CD14-positive monocyte (primary cell): Measurements from ENCODE around the gene MAP6. TPM values are rescaled to one million over a fixed set of nuclear protein-coding genes. Genes with fewer than 3 reads are reported as not detected.

Source experiments
- DNase-seq, 3 donors: peaks; one replicate each; pipeline ENCODE4 v3.0.0-alpha.2; 2011 to 2022
- H2AFZ ChIP-seq: 2 replicates; pipeline ENCODE4 v1.6.0; 2012; ENCODE audit warnings: mild to moderate bottlenecking, low read depth, low read length, inconsistent platforms; ENCODE audit not compliant: insufficient read depth, poor library complexity, severe bottlenecking
- H3K27ac ChIP-seq, 2 donors: 1 replicate in 1 of 2; 2 replicates in 1 of 2; pipeline ENCODE4 v1.5.1; 2012 to 2013; ENCODE audit warnings: low read length in 2 of 2, control low read depth in 1 of 2, inconsistent platforms in 1 of 2, low read depth in 1 of 2, mild to moderate bottlenecking in 1 of 2
- H3K27me3 ChIP-seq, 2 donors: one replicate each; pipeline versions ENCODE4 v1.6.0 to v1.6.1; 2011 to 2013; ENCODE audit warnings: low read length in 2 of 2; ENCODE audit not compliant: control insufficient read depth in 2 of 2, insufficient read depth in 2 of 2
- H3K36me3 ChIP-seq, 2 donors: replicated peaks in 1 of 2; 1 replicate in 1 of 2; 2 replicates in 1 of 2; pipeline versions ENCODE4 v1.5.1 to v1.6.1; 2012 to 2013; ENCODE audit warnings: low read length in 2 of 2, control low read depth in 1 of 2, inconsistent platforms in 1 of 2, mild to moderate bottlenecking in 1 of 2; ENCODE audit not compliant: insufficient read depth in 2 of 2, control insufficient read depth in 1 of 2
- H3K4me1 ChIP-seq, 2 donors: 1 replicate in 1 of 2; 2 replicates in 1 of 2; pipeline versions ENCODE4 v1.5.1 to v1.6.1; 2012 to 2013; ENCODE audit warnings: low read length in 2 of 2, control low read depth in 1 of 2, inconsistent platforms in 1 of 2, mild to moderate bottlenecking in 1 of 2, moderate library complexity in 1 of 2; ENCODE audit not compliant: insufficient read depth in 2 of 2, control insufficient read depth in 1 of 2
- H3K4me2 ChIP-seq: replicated peaks from 2 replicates; pipeline ENCODE3; 2012; ENCODE audit warnings: low read length, moderate library complexity, mild to moderate bottlenecking; ENCODE audit not compliant: poor library complexity, severe bottlenecking; ENCODE audit errors: extremely low read depth
- H3K4me3 ChIP-seq, 3 experiments: fragments of 200-600 bp in 1 of 3; sonication (generic) in 1 of 3; replicated peaks in 1 of 3; 1 replicate in 2 of 3; 2 replicates in 1 of 3; pipeline ENCODE4 v1.5.1; 2011 to 2013; ENCODE audit warnings: low read length in 3 of 3, mild to moderate bottlenecking in 3 of 3, control low read depth in 2 of 3, low read depth in 2 of 3, inconsistent platforms in 1 of 3, moderate library complexity in 1 of 3
- H3K79me2 ChIP-seq: 2 replicates; pipeline ENCODE4 v1.6.0; 2012; ENCODE audit warnings: mild to moderate bottlenecking, control low read depth, inconsistent platforms, low read length, moderate library complexity; ENCODE audit not compliant: insufficient read depth
- H3K9ac ChIP-seq: 2 replicates; pipeline ENCODE4 v1.6.0; 2017; ENCODE audit warnings: low read length, mild to moderate bottlenecking; ENCODE audit not compliant: insufficient read depth, poor library complexity, severe bottlenecking
- H3K9me3 ChIP-seq, 2 donors: replicated peaks in 1 of 2; 1 replicate in 1 of 2; 2 replicates in 1 of 2; pipeline versions ENCODE4 v1.5.1 to v1.6.1; 2012 to 2013; ENCODE audit warnings: low read length in 2 of 2, control low read depth in 1 of 2; ENCODE audit not compliant: control insufficient read depth in 1 of 2, insufficient read depth in 1 of 2
- H4K20me1 ChIP-seq: 2 replicates; pipeline ENCODE4 v1.6.0; 2012; ENCODE audit warnings: mild to moderate bottlenecking, low read length, control low read depth, moderate library complexity; ENCODE audit not compliant: insufficient read depth
- H3K27ac Mint-ChIP-seq, 7 donors: one replicate each; pipeline ENCODE4 v1.8.0; 2020; ENCODE audit warnings: mild to moderate bottlenecking in 7 of 7, mixed read lengths in 7 of 7, moderate library complexity in 6 of 7, inconsistent platforms in 2 of 7
- H3K27me3 Mint-ChIP-seq, 3 donors: one replicate each; pipeline ENCODE4 v1.8.0; 2021 to 2022; ENCODE audit warnings: low read depth in 3 of 3, mild to moderate bottlenecking in 3 of 3, mixed read lengths in 3 of 3, moderate library complexity in 3 of 3, inconsistent platforms in 1 of 3
- H3K36me3 Mint-ChIP-seq, 2 donors: one replicate each; pipeline ENCODE4 v1.8.0; 2020; ENCODE audit warnings: mixed read lengths in 2 of 2, inconsistent platforms in 1 of 2, mild to moderate bottlenecking in 1 of 2
- H3K4me1 Mint-ChIP-seq: one replicate; pipeline ENCODE4 v1.8.0; 2020; ENCODE audit warnings: mild to moderate bottlenecking, mixed read lengths
- H3K4me3 Mint-ChIP-seq, 2 donors: one replicate each; pipeline ENCODE4 v1.8.0; 2020; ENCODE audit warnings: mild to moderate bottlenecking in 2 of 2, mixed read lengths in 2 of 2, moderate library complexity in 1 of 2
- H3K9me3 Mint-ChIP-seq, 7 donors: one replicate each; pipeline ENCODE4 v1.8.0; 2020 to 2022; ENCODE audit warnings: mixed read lengths in 7 of 7, mild to moderate bottlenecking in 6 of 7, moderate library complexity in 6 of 7, inconsistent platforms in 2 of 7
- CTCF ChIP-seq: fragments of 200-600 bp; IDR thresholded peaks from one replicate; pipeline ENCODE4 v1.8.0; 2022; ENCODE audit warnings: antibody characterized with exemption, mild to moderate bottlenecking
- WGBS: methylation state at CpG from one replicate; pipeline ENCODE4 v1.1.5; 2013; ENCODE audit warnings: missing lambda C conversion rate; ENCODE audit not compliant: insufficient coverage; 5-methylcytosine and 5-hydroxymethylcytosine counted together
- intact Hi-C, 2 donors: fragments of 100-400 bp; cut with micrococcal nuclease; formaldehyde crosslinking; loops; one replicate each; pipeline versions ENCODE4 v1.15.0 to v1.15.1; 2023
- polyA plus RNA-seq, 3 donors: library from polyadenylated mRNA; depleted of rRNA in 1 of 3; unstranded in 2 of 3; stranded (reverse) in 1 of 3; fragments of 300-500 nt in 2 of 3; fragments of >200 nt in 1 of 3; fragmentation: Illumina TruSeq in 2 of 3; gene quantifications; 1 replicate in 2 of 3; 2 replicates in 1 of 3; pipeline ENCODE4 v1.2.3, GENCODE V29; 2012 to 2021

Gene MAP6
- polyA plus RNA-seq, 3 donors = not detected

- no peak overlapping the region for H3K27ac ChIP-seq
- H3K27me3 ChIP-seq = peaks cover 10 to 26% of the 10 kb centered on the region in 2 donors
- no peaks in the 10 kb centered on the region for H3K79me2 ChIP-seq
- H3K36me3 ChIP-seq = no peaks in the 10 kb centered on the region
- no peak overlapping the region for H3K4me2 ChIP-seq
- Mint-ChIP-seq H3K9me3 (peaks cover 0 to 21% (median 14%) of the 10 kb centered on the region in 7 donors), H3K27ac (no peak overlapping the region), H3K4me3 (no peak overlapping the region), H3K36me3 (no peaks in the 10 kb centered on the region), H3K4me1 (no peaks in the 10 kb centered on the region), H3K27me3 (peaks cover 21 to 49% (median 27%) of the 10 kb centered on the region in 3 donors)
- DNase-seq = no peak
- H3K9ac ChIP-seq = no peak overlapping the region
- no peak overlapping the region for H2AFZ ChIP-seq
- H3K4me1 ChIP-seq = no peaks in the 10 kb centered on the region
- peaks cover 11 to 12% of the 10 kb centered on the region in 2 donors for H3K9me3 ChIP-seq
- 91% methylated on average over 9 of the region's 12 CpGs for WGBS
- no peak for TF ChIP-seq CTCF
- intact Hi-C loops = no loop called here
- no peak overlapping the region for H3K4me3 ChIP-seq
- H4K20me1 ChIP-seq = no peaks in the 10 kb centered on the region
Measured at GRCh38 chr11:75677909-75678308, 9.1 kb upstream of the MAP6 start.

GRCh38 chr11:75677275-75677674, 8.4 kb upstream of the MAP6 start:
- DNase-seq = no peak
- Histone ChIP-seq H3K4me1 (no peaks in the 10 kb centered on the region), H3K36me3 (no peaks in the 10 kb centered on the region), H3K4me3 (no peak overlapping the region), H3K27me3 (peaks cover 10 to 26% of the 10 kb centered on the region in 2 donors), H3K79me2 (no peaks in the 10 kb centered on the region), H3K9me3 (peaks cover 11 to 12% of the 10 kb centered on the region in 2 donors), H2AFZ (no peak overlapping the region), H3K9ac (no peak overlapping the region), H3K27ac (no peak overlapping the region), H4K20me1 (no peaks in the 10 kb centered on the region), H3K4me2 (no peak overlapping the region)
- Mint-ChIP-seq H3K27me3 (peaks cover 26 to 51% (median 31%) of the 10 kb centered on the region in 3 donors), H3K36me3 (no peaks in the 10 kb centered on the region), H3K27ac (no peak overlapping the region), H3K9me3 (peaks cover 4 to 21% (median 17%) of the 10 kb centered on the region in 7 donors), H3K4me1 (no peaks in the 10 kb centered on the region), H3K4me3 (no peak overlapping the region)
- no CpG with 5 or more reads among the region's 1 CpG for WGBS
- TF ChIP-seq CTCF = no peak
- intact Hi-C loops = no loop called here
